HAP-1 (cell line): Measurements from ENCODE around the gene C2orf49.

ENCODE experiments used
- DNase-seq, 2 experiments: peaks; one replicate each; pipeline ENCODE4 v3.0.0-alpha.2; 2016 to 2020; ENCODE audit warnings: low spot score in 2 of 2
- H3K27me3 ChIP-seq: fragments of 250-450 bp; sonication (Bioruptor Pico); 2 replicates; pipeline ENCODE4 v1.5.1; 2020; ENCODE audit warnings: low read depth, mild to moderate bottlenecking, moderate library complexity
- H3K36me3 ChIP-seq: fragments of 250-450 bp; sonication (Bioruptor Pico); replicated peaks from 2 replicates; pipeline ENCODE4 v1.5.1; 2020; ENCODE audit warnings: mild to moderate bottlenecking
- H3K4me1 ChIP-seq: fragments of 250-450 bp; sonication (Bioruptor Pico); 2 replicates; pipeline ENCODE4 v1.5.1; 2020; ENCODE audit warnings: mild to moderate bottlenecking
- H3K4me3 ChIP-seq: fragments of 250-450 bp; sonication (Bioruptor Pico); 2 replicates; pipeline ENCODE4 v1.5.1; 2020; ENCODE audit warnings: mild to moderate bottlenecking, moderate library complexity
- H3K9me3 ChIP-seq: fragments of 250-450 bp; sonication (Bioruptor Pico); 2 replicates; pipeline ENCODE4 v1.5.1; 2020; ENCODE audit warnings: mild to moderate bottlenecking, moderate library complexity
- in situ Hi-C: fragments of 300-500 bp; cut with MboI; formaldehyde crosslinking; loops from 3 replicates; pipeline ENCODE4 v1.14.3; 2020; ENCODE audit warnings: low sequenced_read_pairs, inconsistent platforms, mixed read lengths

Gene C2orf49

DNA sequence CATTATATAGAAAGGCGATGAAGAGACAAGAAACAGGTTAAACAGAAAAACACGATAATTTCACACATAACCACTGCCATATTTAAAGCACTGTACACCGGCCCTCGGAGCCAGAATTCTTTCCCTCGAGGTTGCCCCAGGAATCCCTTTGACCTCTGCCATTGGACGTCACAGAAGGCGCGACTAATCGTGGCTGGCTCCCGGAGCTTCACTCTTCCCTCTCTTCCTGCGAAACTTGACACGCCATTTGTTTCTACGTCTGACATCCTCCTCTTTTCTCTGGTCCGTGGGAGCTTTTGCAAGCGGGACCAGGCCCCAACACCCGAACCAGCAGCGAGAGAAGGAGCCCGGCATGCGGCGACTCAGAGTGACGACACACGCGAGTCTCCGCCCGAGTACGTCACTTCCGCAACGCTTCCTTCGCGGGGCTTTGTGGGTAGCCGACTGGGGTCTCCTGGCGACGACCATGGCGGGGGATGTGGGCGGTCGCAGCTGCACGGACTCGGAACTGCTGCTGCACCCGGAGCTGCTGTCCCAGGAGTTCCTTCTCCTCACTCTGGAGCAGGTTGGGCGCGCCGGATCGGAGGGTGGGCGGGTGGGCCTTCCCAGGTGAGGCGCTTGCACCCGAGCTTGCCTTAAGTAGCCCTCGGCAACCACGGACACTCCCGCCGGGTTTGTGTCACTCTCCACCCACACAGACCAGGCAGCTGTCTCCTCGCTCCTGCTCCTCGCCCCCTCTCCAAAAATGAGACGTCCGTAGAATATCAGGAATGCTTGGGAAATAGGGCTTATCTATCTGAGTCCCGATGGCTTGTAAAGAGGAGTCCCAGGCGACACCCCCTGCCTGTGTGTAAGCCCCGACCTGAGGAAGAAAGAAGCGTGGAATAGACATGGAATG lies at the start of gene C2orf49:
C2orf49 (plus strand) TSS at position 419 of the 898 bp plus-strand sequence; CDS start at position 467, 48 bp downstream.
- H3K9me3 ChIP-seq: no peaks in the 10 kb centered on the region
- peaks cover 14% of the 10 kb centered on the region for H3K4me1 ChIP-seq
- DNase-seq: peak; percentile 71 to 91
- no peaks in the 10 kb centered on the region for H3K27me3 ChIP-seq
- peaks cover 27% of the 10 kb centered on the region for H3K36me3 ChIP-seq
- H3K4me3 ChIP-seq: peak within 1 kb of the TSS; percentile 91
- in situ Hi-C loops: loop anchor here (25.0 kb wide), 1 partner anchor 475 kb away; the partner anchor contains the start of gene POU3F3

DNA sequence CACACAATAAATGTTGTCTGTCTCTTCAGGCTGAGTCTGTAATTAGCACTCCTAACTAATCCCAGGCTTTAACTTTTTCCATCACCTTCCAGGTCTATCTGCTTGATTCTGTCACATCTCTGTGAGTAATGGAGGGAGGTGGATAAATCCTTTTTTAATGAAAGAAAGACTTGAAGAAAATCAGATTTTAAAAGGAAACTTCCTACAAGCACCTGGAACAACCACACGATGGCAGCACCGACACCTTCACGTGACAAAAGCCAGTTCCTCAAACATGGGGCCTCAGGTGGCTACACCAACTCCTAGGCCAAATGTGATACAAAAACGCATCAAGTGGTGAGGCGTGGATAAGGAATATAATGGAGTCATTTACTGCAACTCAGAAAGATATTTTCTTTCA lies 49.6 kb upstream of the C2orf49 start:
- H3K4me1 ChIP-seq: peaks cover 5% of the 10 kb centered on the region; the same call in 1 of the 2 replicates
- DNase-seq: peak; percentile 12 to 59
- H3K4me3 ChIP-seq: no peak overlapping the region
- in situ Hi-C loops: no loop called here
- peaks cover 34% of the 10 kb centered on the region for H3K36me3 ChIP-seq
- H3K9me3 ChIP-seq: no peaks in the 10 kb centered on the region
- no peaks in the 10 kb centered on the region for H3K27me3 ChIP-seq

DNA sequence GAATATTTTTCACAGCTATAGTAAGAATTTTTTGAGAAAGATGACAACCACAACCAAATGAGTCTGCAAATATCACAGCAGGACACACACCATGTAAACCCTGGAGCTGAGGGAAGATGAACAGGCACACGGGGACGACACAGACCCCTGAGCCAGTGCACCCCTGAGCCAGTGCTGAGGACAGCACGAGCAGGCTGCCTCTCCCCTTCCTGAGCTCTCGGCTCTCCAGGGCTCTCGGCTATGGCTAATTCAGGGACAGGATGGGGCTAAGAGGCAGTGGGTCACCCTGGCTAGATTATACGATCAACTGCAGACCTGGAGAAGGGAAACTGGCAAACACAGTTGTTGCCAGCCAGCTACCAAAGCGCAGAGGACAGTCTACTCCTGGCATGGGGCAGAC lies 49.2 kb upstream of the C2orf49 start:
- in situ Hi-C loops: no loop called here
- Histone ChIP-seq H3K27me3 (no peaks in the 10 kb centered on the region), H3K9me3 (no peaks in the 10 kb centered on the region), H3K36me3 (peaks cover 32% of the 10 kb centered on the region), H3K4me1 (peaks cover 5% of the 10 kb centered on the region; the same call in 1 of the 2 replicates), H3K4me3 (no peak overlapping the region)
- DNase-seq: no peak

DNA sequence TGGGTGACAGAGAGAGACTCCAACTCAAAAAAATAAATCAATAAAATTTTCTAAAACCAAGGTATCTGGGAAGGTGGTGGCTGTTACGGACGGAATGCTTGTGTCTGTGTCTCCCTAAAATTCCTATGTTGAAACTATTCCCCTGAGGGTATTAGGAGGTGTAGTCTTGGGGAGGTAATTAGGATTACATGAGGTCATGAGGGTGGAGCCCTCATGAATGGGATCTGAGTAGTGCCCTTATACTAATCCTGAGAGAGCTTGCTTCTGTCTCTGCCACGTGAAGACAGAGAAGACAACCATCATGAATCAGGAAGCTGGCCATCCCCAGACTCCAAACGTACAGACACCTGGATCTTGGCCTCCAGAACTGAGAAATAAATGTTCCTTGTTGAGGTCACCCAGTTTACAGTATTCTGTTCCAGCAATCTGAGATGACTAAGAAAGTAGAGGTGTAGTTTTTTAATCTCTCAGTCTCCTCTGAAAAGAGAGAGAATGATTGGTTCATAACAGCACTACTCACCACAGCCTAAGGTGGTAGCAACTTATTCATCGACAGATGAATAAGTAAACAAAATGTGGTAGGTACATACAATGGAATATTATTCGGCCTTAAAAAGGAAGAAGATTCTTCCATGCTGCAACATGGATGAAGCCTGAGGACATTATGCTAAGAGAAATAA lies 46.2 kb upstream of the C2orf49 start:
- peaks cover 5% of the 10 kb centered on the region; the same call in 1 of the 2 replicates for H3K4me1 ChIP-seq
- H3K4me3 ChIP-seq: no peak overlapping the region
- no peak for DNase-seq
- in situ Hi-C loops: no loop called here
- H3K27me3 ChIP-seq: no peaks in the 10 kb centered on the region
- H3K9me3 ChIP-seq: no peaks in the 10 kb centered on the region
- peaks cover 25% of the 10 kb centered on the region for H3K36me3 ChIP-seq

DNA sequence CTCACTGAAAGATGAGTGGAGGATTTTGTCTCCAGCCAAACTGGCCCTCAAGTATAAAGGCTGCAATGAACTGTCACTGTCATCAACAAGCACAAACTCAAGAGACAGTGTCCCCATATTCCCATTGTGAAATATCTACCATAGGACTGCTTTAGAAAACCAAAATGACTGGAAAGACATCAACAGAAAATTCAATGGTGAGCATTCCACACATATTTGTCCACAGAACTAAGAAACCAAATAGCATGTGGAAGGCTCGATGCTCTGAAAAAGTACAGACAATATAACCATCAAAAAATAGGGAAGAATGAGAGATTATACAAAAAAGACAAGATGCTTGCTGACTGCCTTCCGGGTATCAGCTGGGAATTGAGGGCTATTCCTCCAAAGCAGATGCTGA lies 45.4 kb upstream of the C2orf49 start:
- peaks cover 18% of the 10 kb centered on the region for H3K36me3 ChIP-seq
- no peak overlapping the region for H3K4me3 ChIP-seq
- in situ Hi-C loops: no loop called here
- peaks cover 5% of the 10 kb centered on the region; the same call in 1 of the 2 replicates for H3K4me1 ChIP-seq
- no peaks in the 10 kb centered on the region for H3K27me3 ChIP-seq
- DNase-seq: no peak
- no peaks in the 10 kb centered on the region for H3K9me3 ChIP-seq

DNA sequence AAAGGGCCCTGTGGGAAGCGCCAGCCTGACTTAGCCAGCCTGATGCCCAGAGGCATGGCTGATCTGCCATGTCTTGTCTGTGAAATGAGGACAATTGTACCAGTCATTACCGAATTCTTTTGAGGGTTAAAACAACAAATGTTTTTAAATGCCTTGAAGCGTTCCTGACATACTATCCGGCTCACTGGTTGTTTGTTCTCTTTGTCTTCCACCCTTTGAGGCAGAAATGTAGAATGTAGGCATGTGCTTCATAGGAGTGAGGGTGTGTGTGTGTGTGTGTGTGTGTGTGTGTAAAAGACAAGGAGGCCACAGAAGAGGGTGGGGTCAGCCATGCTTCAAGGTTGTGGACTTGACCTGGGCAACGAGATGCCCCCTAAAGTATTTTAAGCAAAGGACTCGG lies 43.3 kb upstream of the C2orf49 start:
- Histone ChIP-seq H3K36me3 (peaks cover 33% of the 10 kb centered on the region), H3K4me1 (peaks cover 5% of the 10 kb centered on the region; the same call in 1 of the 2 replicates), H3K4me3 (no peak overlapping the region), H3K9me3 (no peaks in the 10 kb centered on the region), H3K27me3 (no peaks in the 10 kb centered on the region)
- in situ Hi-C loops: no loop called here
- no peak for DNase-seq

DNA sequence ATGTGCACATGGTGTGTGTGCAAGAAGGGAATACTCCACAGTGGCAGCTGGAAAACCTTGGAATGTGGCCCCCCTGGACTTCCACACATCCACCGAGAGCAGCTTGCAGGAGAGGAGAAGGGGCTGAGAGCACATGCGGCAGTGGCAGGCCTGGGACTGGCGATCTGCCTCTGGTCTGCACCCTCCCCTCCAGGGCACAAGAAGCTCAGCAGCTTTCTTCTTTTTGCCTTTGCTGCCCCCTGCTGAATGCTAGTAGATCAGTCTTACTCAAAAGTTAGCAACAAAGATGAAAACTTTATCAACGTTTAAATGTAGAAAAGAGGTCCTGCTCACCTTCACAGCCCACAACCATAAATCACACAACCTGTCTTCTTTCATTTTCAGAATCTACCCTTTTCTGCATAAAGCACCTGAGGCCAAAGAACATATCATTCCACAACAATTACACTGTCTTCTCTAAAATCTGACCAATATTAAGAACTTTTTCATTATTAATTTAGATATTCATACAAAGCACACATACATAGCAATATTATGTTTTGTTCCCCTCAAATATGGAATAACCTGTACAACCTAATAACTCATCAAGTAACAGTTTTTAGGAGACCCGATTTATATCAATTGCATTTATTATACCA lies 42.4 kb upstream of the C2orf49 start:
- peak; percentile 54 to 81 for DNase-seq
- Histone ChIP-seq H3K4me1 (peaks cover 5% of the 10 kb centered on the region; the same call in 1 of the 2 replicates), H3K4me3 (no peak overlapping the region), H3K27me3 (no peaks in the 10 kb centered on the region), H3K36me3 (peaks cover 29% of the 10 kb centered on the region), H3K9me3 (no peaks in the 10 kb centered on the region)
- in situ Hi-C loops: no loop called here

DNA sequence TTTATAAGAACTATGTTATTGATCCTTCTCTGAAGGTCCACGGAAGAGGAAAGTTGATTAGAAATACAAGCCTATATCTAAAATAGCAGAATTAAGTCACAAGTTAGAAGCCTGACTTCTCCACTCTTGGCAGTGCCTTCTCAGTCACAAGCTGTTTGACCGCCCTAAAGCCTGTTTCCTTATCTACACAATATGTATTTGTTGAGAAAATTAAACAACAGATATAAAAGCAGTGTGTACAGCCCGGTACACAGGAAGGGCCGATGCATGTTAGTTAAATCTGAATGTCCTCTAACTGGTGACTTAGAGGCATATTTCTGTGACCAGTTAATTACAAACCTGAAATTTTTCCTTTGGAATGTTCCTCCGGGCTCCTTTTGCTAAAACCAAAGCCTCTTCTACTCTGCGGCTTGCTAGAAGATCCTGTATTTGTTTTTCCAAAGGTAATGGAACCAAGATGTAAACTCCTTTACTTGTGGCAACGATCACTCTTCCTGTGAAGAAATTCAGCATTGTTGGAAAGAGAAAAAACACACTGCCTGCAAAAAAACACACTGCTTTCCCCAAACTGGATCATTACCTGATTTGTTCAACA lies 41.2 kb upstream of the C2orf49 start:
- H3K9me3 ChIP-seq: no peaks in the 10 kb centered on the region
- H3K4me3 ChIP-seq: no peak overlapping the region
- peaks cover 3% of the 10 kb centered on the region; the same call in 1 of the 2 replicates for H3K4me1 ChIP-seq
- no peaks in the 10 kb centered on the region for H3K27me3 ChIP-seq
- peaks cover 26% of the 10 kb centered on the region for H3K36me3 ChIP-seq
- no peak for DNase-seq
- in situ Hi-C loops: no loop called here

DNA sequence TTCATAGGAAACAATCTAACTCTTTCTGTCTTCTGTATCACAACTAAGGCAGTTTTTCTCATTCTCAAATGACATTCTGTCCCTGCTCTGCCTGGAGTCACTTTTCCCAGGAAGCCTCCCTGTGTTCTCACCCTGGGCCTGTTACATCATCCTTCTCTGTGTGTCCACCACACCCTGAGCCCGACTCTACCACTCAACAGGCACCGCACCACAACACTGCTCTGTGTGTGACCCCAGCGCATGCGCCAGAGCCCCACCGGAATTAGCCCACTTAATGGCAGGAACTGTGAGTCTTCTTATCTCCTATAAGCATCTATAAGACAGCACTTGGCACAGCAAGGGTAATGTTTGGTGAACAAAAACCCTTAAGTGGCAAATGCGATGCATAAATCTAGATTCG lies 40.1 kb upstream of the C2orf49 start:
- H3K36me3 ChIP-seq: peaks cover 22% of the 10 kb centered on the region
- H3K4me1 ChIP-seq: no peaks in the 10 kb centered on the region
- H3K4me3 ChIP-seq: no peak overlapping the region
- H3K27me3 ChIP-seq: no peaks in the 10 kb centered on the region
- in situ Hi-C loops: no loop called here
- H3K9me3 ChIP-seq: no peaks in the 10 kb centered on the region
- no peak for DNase-seq

DNA sequence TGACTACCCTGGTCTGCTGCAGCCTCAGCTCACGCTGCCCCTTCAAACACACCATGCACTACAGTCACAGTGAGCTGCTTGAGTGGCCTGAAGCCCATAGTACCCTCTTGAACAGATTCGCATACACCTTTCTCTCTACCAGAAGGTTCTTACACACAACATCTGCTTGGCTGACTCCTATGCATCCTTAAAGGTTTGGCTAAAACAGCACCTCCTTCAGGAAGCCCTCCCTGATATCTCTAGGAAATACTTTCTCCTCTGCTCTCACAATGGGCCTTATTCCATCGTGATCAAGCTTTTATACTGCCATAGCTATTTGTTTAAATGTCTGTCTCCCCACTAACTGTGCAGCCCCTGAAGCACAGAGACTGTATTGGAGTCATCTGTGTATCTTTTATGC lies 39.3 kb upstream of the C2orf49 start:
- in situ Hi-C loops: no loop called here
- no peaks in the 10 kb centered on the region for H3K9me3 ChIP-seq
- no peak overlapping the region for H3K4me3 ChIP-seq
- peaks cover 22% of the 10 kb centered on the region for H3K36me3 ChIP-seq
- no peaks in the 10 kb centered on the region for H3K4me1 ChIP-seq
- H3K27me3 ChIP-seq: no peaks in the 10 kb centered on the region
- no peak for DNase-seq

DNA sequence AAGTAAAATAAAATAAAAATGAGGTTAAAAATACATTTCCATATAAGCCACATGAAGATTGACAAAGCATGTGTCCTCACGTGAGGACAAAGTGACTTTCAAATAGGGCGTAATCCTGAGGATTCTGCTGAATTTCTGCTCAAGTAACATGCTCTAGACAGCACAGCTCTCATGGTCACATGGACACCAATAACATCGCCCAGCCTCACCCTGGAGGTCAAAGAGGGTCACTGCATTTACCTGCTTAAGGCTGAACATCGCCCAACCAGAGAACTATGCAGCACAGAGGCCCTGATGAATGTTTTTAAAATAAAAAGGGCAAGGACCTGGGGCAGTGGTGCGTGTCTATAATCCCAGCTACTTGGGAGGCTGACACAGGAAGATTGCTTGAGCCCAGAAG lies 38.0 kb upstream of the C2orf49 start:
- Histone ChIP-seq H3K9me3 (no peaks in the 10 kb centered on the region), H3K4me1 (no peaks in the 10 kb centered on the region), H3K36me3 (peaks cover 16% of the 10 kb centered on the region), H3K4me3 (no peak overlapping the region), H3K27me3 (no peaks in the 10 kb centered on the region)
- DNase-seq: peak in 1 of 2 experiments; percentile 20
- in situ Hi-C loops: no loop called here

DNA sequence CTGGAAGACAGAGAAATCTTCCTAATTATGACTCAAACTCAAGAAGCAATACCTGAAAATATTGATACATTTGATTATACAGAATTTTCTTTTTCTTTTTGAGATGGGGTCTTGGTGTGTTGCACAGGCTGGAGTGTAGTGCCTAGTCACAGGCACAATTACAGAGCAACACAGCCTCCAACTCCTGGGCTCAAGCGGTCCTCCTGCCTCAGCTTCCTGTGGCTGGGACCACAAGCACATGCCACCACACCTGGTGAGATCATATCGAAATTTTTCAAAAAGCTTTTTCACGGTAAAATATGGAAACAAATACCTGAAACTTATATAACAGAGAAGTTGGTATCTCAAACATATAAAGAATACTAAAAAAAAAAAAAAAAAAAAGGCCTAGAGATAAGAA lies 35.7 kb upstream of the C2orf49 start:
- Histone ChIP-seq H3K9me3 (no peaks in the 10 kb centered on the region), H3K27me3 (no peaks in the 10 kb centered on the region), H3K4me3 (no peak overlapping the region), H3K4me1 (no peaks in the 10 kb centered on the region), H3K36me3 (peaks cover 16% of the 10 kb centered on the region)
- in situ Hi-C loops: no loop called here
- no peak for DNase-seq

DNA sequence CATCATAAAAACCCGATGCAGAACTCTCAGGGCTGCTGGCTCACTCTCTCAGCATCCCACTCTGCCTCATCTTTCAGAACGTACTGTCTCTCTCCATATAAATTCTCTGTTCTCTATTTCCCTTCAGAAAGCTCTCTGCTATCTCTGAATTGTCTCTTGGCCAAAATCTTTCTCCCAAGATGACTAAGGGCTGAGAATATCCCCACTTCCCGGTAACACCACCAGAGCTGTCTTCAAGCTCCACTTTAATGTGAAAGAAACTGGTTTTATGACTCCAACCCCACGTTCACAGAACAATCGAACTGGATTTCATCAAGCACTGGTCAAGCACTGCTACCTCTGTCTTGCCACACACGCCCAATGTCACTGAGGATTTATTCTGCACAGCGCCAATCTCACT lies 30.2 kb upstream of the C2orf49 start:
- Histone ChIP-seq H3K36me3 (peaks cover 12% of the 10 kb centered on the region), H3K4me1 (no peaks in the 10 kb centered on the region), H3K9me3 (no peaks in the 10 kb centered on the region), H3K4me3 (no peak overlapping the region), H3K27me3 (no peaks in the 10 kb centered on the region)
- in situ Hi-C loops: no loop called here
- DNase-seq: no peak
